ENCODE data around the gene NME3.

NME3 gene

DNA sequence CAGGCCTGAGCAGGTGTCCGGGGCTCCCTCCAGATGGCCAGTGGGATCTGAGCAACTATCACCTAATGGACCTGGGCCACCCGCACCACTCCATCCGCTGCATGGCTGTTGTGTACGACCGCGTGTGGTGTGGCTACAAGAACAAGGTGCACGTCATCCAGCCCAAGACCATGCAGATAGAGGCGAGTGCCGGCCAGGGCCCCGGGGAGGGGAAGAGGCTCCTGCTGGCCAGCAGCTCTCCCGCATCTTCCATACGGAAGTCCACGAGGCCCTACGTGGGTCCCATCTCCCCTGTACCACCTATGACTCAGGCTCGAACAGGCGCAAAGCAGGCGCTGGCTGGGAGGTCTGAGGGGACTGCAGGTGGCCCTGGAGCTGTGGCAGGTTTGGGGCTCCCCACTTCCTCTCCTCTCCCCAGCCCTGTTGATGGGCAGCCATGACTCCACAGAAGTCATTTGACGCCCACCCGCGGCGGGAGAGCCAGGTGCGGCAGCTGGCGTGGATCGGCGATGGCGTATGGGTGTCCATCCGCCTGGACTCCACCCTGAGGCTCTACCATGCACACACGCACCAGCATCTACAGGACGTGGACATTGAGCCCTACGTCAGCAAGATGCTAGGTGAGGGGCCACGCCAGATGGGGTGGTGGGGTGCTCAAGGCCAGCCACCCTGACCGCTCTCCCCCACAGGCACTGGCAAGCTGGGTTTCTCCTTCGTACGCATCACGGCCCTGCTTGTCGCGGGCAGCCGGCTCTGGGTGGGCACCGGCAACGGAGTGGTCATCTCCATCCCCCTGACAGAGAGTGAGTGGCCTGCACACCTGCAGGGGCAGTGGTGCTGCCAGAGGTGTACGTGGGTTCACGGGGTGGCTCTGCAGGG, 4.0 kb downstream of the NME3 start:
- no peak for DNase-seq

DNA sequence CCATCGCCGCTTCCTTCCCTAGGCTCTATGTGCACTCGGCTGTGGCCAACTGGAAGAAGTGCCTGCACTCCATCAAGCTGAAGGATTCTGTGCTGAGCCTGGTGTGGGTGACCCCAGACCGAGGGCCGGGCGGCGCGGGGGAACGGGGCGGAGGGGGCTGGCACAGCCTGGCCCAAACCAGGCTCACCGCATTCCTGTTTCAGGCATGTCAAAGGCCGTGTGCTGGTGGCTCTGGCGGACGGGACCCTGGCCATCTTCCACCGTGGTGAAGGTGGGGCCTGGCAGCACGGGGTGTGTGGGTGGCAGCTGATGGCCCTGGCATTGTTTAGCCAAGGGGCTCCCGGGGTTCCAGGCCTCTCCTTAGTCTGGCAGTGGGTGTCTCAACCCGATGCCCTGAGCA, 4.6 kb downstream of the NME3 start:
- DNase-seq: no peak

DNA sequence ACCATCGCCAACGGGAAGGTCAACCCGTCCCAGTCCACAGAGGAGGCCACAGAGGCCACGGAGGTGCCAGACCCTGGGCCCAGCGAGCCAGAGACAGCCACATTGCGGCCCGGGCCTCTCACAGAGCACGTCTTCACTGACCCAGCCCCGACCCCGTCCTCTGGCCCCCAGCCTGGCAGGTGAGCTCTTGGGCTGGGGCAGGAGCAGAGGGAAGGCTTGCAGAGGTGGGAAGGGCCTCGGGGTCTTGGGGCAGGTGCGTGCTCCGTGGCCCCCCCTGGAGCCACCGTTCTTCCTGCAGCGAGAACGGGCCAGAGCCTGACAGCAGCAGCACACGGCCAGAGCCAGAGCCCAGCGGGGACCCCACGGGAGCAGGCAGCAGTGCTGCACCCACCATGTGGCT, 5.1 kb downstream of the NME3 start:
- no peak for DNase-seq

DNA sequence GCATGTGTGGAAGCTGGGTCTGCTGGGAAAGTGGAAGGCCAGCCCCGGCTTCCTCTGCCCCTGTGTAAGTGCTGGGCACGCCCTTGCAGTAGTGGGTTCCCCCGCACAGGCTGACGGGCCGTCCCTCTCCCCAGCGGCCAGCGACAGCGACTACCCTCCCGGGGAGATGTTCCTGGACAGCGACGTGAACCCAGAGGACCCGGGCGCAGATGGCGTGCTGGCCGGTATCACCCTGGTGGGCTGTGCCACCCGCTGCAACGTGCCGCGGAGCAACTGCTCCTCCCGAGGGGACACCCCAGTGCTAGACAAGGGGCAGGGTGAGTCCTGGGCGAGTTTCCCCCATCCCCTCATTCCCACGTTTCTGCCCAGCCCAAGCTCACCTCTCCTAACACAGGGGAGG, 5.5 kb downstream of the NME3 start:
- no peak for DNase-seq

DNA sequence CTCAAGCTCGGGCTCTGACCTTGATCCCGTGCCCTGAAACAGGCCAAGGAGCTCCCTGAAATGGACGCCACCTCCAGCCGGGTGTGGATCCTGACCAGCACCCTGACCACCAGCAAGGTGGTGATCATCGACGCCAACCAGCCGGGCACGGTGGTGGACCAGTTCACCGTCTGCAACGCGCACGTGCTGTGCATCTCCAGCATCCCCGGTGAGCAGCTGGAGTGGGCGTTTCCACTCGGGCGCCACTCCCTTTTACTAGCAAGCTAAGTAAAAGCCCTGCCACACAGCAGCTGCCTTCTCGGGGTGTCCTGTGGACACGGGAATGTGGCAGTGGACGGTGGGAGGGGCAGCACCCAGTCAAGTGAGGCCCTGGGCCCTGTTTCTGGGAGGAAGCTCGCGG, 6.4 kb downstream of the NME3 start:
- DNase-seq: no peak

DNA sequence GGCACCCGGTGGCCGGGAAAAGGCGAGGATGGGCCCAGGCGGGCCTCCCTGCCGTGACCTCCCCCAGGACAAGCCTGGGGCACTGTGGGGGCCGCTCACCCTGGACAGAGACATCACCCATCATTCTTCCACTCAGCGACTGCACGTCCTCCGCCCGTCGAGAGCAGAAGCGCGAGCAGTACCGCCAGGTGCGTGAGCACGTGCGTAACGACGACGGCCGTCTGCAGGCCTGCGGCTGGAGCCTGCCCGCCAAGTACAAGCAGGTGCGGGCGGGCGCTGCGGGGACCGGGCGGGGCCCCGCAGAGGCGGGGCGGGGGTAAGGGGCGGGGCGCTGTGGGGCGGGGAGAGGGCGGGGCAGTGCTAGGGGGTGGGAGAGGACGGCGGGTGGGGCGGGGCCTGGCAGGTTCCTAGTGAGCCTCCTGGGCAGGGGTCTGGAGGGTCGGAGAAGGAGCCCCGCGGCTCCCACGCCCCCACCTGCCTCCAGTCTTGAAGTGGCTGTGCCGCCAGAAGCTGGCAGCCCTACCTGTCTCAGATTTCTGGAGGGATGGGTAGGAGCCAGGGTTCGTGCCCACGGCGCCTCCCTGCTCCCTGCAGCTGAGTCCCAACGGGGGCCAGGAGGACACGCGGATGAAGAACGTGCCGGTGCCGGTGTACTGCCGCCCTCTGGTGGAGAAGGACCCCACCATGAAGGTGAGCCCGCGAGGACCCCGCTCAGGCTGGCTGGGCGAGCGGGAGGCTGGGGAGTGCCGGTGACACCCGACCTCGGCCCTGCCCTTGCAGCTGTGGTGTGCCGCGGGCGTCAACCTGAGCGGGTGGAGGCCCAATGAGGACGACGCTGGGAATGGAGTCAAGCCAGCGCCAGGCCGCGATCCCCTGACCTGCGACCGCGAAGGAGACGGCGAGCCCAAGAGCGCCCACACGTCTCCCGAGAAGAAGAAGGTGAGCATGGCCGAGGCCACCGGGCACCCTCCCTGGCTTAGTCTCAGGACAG, 7.5 kb downstream of the NME3 start:
- no peak for DNase-seq

DNA sequence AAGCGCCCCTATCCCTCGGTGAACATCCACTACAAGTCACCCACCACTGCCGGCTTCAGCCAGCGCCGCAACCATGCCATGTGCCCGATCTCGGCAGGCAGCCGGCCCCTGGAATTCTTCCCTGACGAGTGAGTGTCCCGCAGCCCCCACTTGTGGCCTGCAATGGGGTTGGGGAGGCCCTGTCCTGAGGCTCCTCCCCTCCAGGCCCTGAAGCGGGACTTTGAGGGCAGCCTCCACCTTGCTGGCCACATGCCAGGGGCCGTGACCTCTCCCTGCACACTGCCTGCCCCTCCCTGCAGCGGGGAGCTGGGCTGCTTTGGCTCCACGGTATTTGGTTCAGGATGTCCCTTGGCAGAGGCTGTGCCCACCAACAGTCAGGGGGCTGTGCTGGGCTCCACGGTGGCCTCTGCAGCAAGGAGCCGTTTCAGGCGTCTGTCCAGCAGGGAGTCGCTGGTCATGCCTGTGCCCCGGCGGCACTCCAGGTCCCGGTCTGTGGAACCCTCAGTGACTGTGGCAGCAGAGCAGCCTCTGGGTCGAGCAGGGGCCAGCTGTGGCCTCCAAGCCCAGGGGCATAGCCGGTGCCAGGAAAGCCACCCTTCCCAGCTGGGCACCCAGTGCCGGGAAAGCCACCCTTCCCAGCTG, 8.3 kb downstream of the NME3 start:
- no peak for DNase-seq

DNA sequence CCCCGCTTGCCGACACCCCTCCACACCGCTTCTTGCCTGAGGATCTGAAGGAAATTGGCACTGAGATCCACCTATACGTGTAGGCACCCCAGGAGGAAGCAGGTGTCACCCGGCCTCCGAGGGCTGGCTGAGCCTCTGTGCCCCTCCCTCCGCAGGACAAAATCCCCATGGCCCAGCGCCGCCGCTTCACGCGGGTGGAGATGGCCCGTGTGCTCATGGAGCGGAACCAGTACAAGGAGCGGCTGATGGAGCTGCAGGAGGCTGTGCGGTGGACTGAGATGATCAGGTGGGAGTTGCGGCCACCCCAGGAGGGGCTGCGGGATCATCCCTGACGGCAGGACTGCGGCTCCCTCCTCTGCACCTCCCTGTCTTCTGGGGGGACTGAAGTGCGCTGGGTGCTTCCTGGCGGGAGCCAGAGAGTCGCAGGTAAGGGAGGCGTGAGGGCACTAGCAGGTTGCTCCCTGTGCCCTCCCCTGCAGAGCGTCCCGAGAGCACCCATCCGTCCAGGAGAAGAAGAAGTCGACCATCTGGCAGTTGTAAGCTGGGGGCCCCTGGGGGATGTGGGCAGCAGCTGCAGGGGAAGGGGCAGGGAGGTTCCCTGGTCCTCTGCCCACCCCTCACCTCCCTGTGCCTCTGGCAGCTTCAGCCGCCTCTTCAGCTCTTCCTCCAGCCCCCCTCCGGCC, 9.0 kb downstream of the NME3 start:
- DNase-seq: no peak

DNA sequence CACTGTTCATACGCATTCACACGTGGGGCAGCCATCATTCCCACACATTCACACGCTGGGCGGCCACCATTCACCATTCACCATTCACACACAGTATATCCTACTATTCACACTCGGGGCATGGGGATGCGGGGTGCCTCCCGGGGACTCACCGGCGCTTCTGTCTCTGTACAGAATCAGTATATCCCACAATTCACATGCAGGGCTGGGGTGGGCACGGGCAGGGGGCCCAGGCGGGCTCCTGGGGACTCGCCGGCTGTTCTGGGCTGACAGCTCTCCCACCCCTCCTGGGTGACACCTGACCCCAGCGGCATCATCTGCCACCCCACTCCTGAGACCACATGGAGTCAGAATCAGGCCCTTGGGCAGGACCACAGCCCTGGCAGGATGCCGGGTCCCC, 9.6 kb downstream of the NME3 start:
- DNase-seq: no peak

DNA sequence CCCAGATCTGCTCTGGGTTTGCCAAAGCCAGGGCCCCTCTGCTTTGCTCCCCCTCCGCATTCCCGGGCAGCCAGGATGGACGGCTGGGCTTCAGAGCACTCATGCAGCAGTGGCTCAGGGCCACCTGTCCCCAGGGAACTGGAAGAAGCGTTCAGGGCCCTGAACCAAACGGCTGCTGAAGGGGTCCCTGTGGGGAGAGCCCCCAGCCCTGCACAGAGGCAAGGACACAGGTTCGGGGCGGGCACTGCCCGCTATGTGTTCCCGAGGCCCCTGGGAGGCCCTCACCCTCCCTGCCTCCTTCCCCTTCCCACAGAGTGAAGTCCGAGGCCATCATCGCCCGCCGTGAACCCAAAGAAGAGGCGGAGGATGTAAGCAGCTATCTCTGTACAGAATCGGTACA, 10.4 kb downstream of the NME3 start:
- no peak for DNase-seq

DNA sequence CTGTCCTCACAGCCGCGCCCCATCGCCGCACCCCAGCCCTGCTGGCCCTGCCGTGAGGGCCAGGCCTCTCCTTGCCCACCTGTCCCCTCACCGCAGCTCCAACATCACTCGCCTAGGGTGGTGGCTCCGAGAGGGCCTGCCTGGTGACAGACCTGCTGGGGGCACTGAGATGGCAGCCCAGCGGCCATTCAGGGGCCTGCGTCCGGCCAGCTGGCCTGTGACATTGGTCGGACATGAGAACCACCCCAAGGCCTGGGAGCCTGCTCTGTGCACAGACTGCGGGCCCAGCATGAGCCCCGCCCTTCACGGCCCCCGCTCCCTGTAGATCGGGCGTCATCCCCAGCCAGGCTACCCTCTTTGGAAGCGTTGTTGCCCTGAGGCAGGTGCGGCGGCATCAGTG, 11.8 kb downstream of the NME3 start:
- no peak for DNase-seq

DNA sequence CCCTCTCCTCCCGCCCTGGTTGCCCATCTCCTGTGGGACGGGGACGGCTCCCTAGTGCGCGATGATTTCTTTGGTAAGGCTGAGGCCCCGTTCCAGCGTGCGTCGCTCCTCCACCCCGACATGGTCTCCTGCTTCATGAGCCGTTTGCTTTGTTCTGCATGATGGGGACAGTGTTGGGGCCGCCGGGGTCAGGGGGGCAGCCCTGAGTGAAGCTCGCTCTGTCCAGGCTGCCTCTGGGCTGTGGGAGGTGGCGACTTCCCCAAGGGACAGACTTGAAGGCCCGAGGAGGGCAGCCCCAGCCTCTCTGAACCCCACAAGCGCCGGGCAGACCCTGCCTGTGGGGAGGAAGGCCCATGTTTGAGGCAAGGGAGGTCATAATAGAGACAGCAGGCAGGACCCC, 12.4 kb downstream of the NME3 start:
- no peak for DNase-seq

DNA sequence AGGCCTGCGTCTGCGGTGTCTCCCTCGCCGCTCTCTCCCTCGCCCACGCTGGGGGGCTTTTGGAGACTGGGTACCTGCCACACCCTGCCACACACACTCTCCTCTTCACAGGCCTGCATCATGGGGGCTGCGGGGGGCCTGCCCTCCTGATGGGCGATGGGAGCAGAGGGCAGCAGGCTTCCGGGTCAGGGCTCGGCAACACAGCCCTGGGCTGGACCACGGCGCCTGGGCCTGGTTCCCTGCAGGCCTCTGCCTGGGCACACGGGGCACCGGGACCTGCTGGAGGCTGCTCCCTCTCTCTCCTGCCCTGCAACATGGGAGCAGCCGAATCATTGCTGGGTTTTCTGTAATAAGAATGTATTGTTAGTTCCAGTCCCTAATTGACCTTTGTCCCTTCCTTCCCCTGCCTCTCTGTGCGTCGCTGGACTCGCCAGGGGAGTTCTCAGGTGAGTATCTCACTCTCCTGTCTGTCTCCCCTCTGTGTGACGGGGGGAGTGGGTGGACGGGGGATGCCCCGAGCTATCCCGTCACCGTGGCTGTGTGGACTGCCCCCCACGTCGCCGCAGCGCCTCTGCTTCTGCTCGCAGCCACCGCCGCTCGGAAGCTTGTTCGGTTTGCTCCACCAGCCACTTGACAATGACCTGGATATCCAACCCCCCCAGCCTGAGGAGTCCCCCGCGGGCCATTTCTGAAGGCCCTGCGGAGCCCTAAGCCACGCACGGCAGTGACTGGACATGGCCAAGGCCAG, 13.5 kb downstream of the NME3 start:
- no peak for DNase-seq

DNA sequence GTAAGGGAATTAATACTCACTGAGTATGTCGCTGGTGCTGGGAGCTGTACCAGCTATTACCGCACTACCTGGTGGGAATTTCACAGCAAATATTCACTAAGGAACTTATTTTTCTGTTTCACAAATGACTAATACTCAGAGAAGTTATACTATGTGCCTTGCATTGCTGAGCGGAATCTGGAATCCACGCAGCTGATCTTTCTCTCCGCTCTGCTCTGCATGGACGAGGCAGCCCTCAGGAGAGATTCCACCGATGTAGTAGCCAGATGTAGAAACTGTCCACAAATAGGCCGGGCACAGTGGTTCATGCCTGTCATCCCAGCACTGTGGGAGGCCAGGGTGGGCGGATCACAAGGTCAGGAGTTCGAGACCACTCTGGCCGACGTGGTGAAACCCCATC, 17.1 kb downstream of the NME3 start:
- no peak for DNase-seq

DNA sequence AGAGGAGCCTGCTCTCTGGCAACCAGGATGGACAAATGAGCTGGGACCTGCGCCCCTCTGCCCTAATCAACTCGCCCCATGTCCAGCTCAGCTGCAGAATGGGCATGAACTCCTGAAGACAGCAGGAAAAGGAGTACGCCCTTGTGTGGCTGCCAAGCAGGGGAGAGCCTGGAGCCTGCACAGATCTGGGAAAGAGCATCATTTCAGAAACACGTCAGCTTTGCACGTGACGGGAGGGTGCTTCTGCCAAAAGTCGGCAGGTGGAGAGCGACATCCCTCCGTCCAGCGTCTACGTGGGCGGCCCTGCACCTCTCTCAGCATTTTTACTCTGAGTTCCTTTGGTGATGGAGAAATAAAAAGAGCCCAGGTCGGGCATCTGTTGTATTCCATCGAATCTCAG, 18.5 kb downstream of the NME3 start:
- no peak for DNase-seq

DNA sequence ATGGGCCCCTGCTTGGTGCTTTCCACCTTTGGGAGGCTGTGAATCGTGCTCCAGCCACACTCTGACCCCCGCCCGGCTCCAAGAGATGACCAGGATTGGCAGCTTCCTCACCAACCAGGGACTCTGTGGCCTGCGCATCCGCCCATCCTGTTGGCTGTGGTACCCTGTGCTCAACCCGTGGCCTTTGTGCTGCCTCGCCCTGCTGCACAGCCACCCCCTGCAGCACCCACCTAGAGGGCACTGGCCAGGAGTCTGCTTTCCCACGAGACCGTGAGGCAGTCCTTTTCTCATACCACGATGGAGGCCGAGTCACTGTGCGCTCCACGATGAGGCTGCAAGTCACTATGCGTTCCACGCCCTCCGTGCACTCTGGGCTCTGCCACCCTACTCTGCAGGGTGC, 19.4 kb downstream of the NME3 start:
- DNase-seq: no peak

DNA sequence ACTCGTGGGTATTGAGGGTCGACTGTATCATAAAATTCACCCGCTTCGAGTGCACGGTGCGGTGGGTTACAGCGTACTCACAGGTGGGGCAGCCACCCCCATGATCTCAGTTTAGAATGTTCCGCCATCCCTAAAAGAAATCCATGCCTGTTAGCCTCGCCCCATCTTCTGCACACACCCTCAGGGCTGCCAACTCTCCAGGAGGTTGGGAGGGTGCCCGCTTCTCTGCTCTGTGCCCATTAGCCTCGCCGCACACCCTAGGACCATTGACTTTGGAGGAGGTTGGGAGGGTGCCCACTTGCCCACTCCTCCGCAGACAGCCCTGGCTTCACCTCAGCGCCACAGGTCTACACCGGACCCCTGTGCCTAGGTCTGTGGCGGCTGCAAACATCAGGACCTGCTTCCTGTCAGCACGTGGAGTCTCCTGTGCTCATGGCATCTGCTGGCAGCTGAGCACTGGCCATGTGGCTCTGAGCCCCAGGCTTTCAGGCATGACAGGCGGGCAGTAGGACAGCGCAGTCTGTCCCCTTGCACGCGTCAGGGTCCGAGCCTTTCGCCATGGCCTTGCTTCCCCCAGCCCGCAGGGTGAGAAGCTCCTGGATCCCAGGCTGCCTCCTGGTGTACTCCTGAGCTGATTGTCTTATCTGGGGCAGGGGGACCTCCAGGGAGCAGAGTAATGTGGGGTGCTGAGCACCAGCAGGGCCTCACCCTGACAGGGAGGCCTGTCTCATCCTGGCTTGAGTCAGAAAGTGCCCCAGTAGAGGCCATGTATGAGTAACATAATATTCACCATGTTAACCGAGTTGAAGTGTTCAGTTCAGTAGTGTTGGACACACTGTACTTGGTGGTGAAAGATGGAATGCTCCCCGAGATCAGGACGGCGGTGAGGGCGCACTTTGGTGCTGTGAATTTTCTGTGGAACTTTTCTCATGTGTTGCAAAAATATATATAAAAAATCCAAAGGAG, 21.9 kb downstream of the NME3 start:
- DNase-seq: no peak

DNA sequence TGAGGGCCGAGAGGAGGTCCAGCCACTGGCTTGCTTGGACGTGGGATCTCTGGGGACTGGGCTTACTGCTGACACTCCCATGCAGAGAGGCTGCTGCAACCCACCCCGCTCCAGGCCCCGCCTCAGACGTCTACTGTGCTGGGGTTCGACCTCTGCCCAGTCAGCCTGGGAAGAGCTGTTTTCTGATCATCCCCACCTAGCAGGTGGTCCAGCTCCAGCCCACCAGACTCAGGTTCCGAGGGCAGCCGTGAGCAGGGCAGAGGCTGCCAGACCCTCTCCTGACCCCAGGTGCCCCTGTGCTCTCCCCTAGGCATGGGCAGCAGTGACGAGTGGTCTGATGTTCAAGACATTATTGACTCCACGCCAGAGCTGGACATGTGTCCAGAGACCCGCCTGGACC, 23.4 kb downstream of the NME3 start:
- DNase-seq: no peak

DNA sequence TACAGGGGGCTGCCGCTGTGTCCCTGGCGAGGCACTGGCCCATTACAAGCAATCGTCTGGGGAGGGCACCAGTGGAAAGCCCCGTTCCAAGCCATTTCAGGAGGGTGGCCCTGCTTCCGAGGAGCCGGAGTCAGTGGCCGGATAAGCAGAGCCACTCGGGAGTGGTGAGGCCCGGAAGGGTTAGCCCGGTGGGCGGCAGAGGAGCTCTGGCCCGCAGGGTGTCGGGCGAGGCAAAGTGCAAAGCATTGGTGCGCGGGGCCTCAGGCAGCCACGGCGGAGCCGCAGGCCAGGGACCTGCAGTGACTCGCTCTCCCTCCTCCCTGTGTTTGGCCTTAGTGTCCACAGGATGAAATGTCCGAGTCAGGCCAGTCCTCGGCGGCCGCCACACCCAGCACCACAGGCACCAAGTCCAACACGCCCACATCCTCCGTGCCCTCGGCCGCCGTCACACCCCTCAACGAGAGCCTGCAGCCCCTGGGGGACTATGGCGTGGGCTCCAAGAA, 24.6 kb downstream of the NME3 start:
- no peak for DNase-seq

DNA sequence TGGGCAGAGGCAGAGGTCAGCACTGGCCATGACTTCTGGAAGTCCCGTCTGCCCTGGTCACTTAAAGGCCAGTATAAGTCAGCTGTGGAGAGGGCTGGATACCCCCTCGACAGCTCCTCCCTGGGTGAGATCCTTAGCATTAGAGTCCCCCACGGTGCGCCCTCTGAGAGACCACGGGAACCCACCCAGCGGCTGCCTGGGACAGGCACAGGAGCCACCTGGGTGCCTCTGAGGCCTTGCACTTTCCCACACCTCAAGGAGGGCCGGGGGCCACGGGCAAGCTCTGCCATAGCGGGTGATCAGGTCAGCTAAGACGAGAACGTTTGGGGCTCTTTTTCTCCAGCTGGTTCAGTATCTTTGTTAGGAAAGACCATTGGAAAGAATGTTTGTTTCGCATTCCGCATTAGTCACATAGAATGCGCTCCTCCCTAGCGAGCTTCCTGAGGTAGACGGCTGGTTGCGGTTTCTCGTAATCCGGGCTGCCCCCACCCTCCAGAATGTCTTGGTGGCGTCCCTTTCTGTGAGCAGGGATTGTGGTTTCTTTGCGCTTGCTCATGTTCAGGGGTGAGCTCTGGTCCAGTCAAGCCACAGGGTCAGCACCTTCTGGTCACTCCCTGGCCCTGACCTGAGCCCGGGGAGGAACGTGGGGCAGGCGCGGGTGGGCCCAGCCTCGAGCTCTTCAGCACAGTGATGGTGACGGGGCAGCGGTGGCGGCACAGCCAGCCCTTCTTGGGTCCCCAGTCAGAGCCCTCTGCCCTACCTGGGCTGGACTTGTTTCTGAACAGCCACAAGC, 25.2 kb downstream of the NME3 start:
- DNase-seq: no peak

Measured in activated naive CD4-positive, alpha-beta T cell treated with anti-CD3 and anti-CD28 coated beads, Interleukin-2, amount 50 U/mL, for 16 hours (primary cell).